Temporal lobe (tissue), 2 donors: ENCODE measurements around the gene RHBDL3. TPM values are rescaled to one million over a fixed set of nuclear protein-coding genes. Genes with fewer than 3 reads are reported as not detected.

ENCODE experiments used
- small RNA-seq: library from RNA; depleted of rRNA; stranded (forward); fragments of <200 nt; gene quantifications from one replicate; pipeline ENCODE3, GENCODE V24; 2014; ENCODE audit warnings: low replicate concordance
- total RNA-seq: library from RNA; depleted of rRNA; stranded (reverse); fragments of >200 nt; gene quantifications from one replicate; pipeline ENCODE4 v1.2.3, GENCODE V29; 2014

The RHBDL3 gene
- total RNA-seq, 1 donor from 2014 or later: 0.98 TPM

Small RNA genes within 50 kb of the gene (small RNA-seq; reads per million reads assigned to genes)
- gene UBL5P2: not detected

Other genes starting within 250 kb of the RHBDL3 start
- 87.0 TPM for gene RHOT1, start 123.3 kb upstream of the RHBDL3 start, total RNA-seq
- 22.1 TPM for gene C17orf75, start 76.3 kb downstream of the RHBDL3 start, total RNA-seq
- 62.4 TPM for gene ZNF207, start 84.3 kb downstream of the RHBDL3 start, total RNA-seq
- gene PSMD11, start 178.7 kb downstream of the RHBDL3 start, total RNA-seq: 71.3 TPM
- gene CDK5R1, start 221.2 kb downstream of the RHBDL3 start, total RNA-seq: 224 TPM